Measurements from ENCODE around the gene IGFBP3. TPM values are rescaled to one million over a fixed set of nuclear protein-coding genes. Genes with fewer than 3 reads are reported as not detected.

Gene IGFBP3
- total and polyA plus RNA-seq, 2 of the 13 experiments (the other 11 are each of a cell fraction or from before 2014, with no cell fraction given): 57.5 TPM; not detected in 1

DNA sequence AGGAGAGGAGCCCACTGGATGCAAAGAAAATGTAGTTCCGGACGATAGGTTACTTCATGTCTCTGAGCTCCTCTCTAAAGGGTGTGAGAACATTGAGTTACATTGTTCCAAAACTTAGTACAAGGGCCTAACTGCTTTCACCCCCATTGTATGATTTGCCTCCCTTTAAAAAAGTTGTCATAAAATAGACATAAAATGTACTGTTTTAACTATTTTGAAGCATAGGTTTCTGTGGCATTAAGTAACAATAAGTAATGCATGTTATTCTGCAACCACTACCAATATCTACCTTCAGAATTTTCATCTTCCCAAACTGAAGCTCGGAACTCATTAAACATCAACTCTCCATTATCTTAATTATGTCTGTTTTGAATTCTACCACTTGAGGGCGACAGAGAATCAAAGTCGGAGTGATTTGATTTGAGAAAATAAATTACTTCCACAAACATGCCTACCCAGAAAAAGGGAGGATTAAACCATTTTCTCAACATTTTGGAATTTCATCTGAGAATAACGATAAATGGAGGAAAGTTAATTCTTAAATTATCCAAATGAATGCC, 30.1 kb downstream of the IGFBP3 start (continued):
- TF ChIP-seq, protein P1, sequence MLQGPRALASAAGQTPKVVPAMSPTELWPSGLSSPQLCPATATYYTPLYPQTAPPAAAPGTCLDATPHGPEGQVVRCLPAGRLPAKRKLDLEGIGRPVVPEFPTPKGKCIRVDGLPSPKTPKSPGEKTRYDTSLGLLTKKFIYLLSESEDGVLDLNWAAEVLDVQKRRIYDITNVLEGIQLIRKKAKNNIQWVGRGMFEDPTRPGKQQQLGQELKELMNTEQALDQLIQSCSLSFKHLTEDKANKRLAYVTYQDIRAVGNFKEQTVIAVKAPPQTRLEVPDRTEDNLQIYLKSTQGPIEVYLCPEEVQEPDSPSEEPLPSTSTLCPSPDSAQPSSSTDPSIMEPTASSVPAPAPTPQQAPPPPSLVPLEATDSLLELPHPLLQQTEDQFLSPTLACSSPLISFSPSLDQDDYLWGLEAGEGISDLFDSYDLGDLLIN (CRISPR knock-in tag; IDR thresholded peaks at IDR 0.05; ENCODE audit: borderline replicate concordance): no peak
- TF ChIP-seq, protein P2, sequence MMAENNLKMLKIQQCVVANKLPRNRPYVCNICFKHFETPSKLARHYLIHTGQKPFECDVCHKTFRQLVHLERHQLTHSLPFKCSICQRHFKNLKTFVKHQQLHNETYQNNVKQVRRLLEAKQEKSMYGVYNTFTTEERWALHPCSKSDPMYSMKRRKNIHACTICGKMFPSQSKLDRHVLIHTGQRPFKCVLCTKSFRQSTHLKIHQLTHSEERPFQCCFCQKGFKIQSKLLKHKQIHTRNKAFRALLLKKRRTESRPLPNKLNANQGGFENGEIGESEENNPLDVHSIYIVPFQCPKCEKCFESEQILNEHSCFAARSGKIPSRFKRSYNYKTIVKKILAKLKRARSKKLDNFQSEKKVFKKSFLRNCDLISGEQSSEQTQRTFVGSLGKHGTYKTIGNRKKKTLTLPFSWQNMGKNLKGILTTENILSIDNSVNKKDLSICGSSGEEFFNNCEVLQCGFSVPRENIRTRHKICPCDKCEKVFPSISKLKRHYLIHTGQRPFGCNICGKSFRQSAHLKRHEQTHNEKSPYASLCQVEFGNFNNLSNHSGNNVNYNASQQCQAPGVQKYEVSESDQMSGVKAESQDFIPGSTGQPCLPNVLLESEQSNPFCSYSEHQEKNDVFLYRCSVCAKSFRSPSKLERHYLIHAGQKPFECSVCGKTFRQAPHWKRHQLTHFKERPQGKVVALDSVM (CRISPR knock-in tag; IDR thresholded peaks at IDR 0.05): no peak
- TF ChIP-seq TEAD3 (CRISPR knock-in tag; optimal IDR thresholded peaks at IDR 0.05; ENCODE audit: borderline replicate concordance): no peak
- TF ChIP-seq ZNF20 (CRISPR knock-in tag; IDR thresholded peaks at IDR 0.05): no peak; the same call in 1 of the 2 replicates
- no peak for TF ChIP-seq RNF219 (CRISPR knock-in tag; IDR thresholded peaks at IDR 0.05)
- TF ChIP-seq FOSL1 (CRISPR knock-in tag; IDR thresholded peaks at IDR 0.05; ENCODE audit: borderline replicate concordance): no peak
- no peak for TF ChIP-seq ZNF451 (CRISPR knock-in tag; IDR thresholded peaks at IDR 0.05)
- TF ChIP-seq CERS6 (CRISPR knock-in tag; IDR thresholded peaks at IDR 0.05): no peak
- no peak for TF ChIP-seq BCL6 (CRISPR knock-in tag; IDR thresholded peaks at IDR 0.05)
- TF ChIP-seq, protein P3, sequence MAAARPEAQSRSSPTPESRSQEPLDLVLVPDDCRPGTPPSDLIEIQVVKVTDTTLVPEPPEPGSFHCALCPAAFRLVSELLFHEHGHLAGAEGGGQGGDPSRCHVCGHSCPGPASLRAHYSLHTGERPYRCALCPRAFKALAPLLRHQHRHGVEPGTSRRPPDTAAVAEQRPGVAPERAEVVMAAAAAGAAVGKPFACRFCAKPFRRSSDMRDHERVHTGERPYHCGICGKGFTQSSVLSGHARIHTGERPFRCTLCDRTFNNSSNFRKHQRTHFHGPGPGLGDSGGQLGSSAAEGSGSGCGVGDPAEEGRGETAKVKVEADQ (CRISPR knock-in tag; IDR thresholded peaks at IDR 0.05; ENCODE audit: borderline replicate concordance): no peak
- no peak for TF ChIP-seq SUZ12 (IDR thresholded peaks at IDR 0.05; ENCODE audit: low read depth, low read length)
- TF ChIP-seq FOSL2 (CRISPR knock-in tag; IDR thresholded peaks at IDR 0.05): no peak
- TF ChIP-seq, protein P4, sequence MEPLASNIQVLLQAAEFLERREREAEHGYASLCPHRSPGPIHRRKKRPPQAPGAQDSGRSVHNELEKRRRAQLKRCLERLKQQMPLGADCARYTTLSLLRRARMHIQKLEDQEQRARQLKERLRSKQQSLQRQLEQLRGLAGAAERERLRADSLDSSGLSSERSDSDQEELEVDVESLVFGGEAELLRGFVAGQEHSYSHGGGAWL (CRISPR knock-in tag; IDR thresholded peaks at IDR 0.05): no peak
- no peak for TF ChIP-seq SP4 (CRISPR knock-in tag; IDR thresholded peaks at IDR 0.05)
- no peak for TF ChIP-seq NR2F1 (CRISPR knock-in tag; IDR thresholded peaks at IDR 0.05)
- no peak for TF ChIP-seq ZBTB7A (CRISPR knock-in tag; IDR thresholded peaks at IDR 0.05)
- peak; percentile 85 for TF ChIP-seq ARID3A (IDR thresholded peaks at IDR 0.05; ENCODE audit: low read depth, low read length)
- TF ChIP-seq ZNF382 (CRISPR knock-in tag; IDR thresholded peaks at IDR 0.05; ENCODE audit: borderline replicate concordance): no peak
- TF ChIP-seq ZNF841 (CRISPR knock-in tag; IDR thresholded peaks at IDR 0.05; ENCODE audit: borderline replicate concordance): no peak
- no peak for TF ChIP-seq MEIS2 (CRISPR knock-in tag; IDR thresholded peaks at IDR 0.05)
- no peak for TF ChIP-seq MTF2 (CRISPR knock-in tag; IDR thresholded peaks at IDR 0.05; ENCODE audit: borderline replicate concordance)

Measured in HepG2 (cell line).